Measurements from ENCODE around the gene SLC26A2.
A peak's percentile ranks its signal among the peaks of the same experiment; 100 is the strongest.
"Not testable (repeated sequence)": the region's sequence is repeated elsewhere in the genome, so short reads cannot be mapped to it uniquely, and the experiment has no call there.

SLC26A2 gene

GRCh38 chr5:149937610-149938009 is 22.9 kb upstream of the SLC26A2 start:
- DNase-seq (ENCODE audit: low spot score) = peak; percentile 89

GRCh38 chr5:149938279-149938678 is 22.3 kb upstream of the SLC26A2 start:
- DNase-seq (ENCODE audit: low spot score) = peak; percentile 98

GRCh38 chr5:149938791-149939358 is 21.7 kb upstream of the SLC26A2 start:
- DNase-seq (ENCODE audit: low spot score) = peak; percentile 98

GRCh38 chr5:149939546-149939945 is 21.0 kb upstream of the SLC26A2 start:
- DNase-seq (ENCODE audit: low spot score) = peak; percentile 89

GRCh38 chr5:149940077-149940574 is 20.4 kb upstream of the SLC26A2 start:
- peak; percentile 9 for DNase-seq (ENCODE audit: low spot score)

- peak; percentile 22 for DNase-seq (ENCODE audit: low spot score)
Observed at GRCh38 chr5:149940941-149941644, 19.5 kb upstream of the SLC26A2 start.

GRCh38 chr5:149941795-149942194 is 18.8 kb upstream of the SLC26A2 start:
- no peak for DNase-seq (ENCODE audit: low spot score)

- DNase-seq (ENCODE audit: low spot score) = no peak
Observed at GRCh38 chr5:149942199-149942598, 18.4 kb upstream of the SLC26A2 start.

- DNase-seq (ENCODE audit: low spot score) = not testable (repeated sequence)
Observed at GRCh38 chr5:149942741-149943169, 17.8 kb upstream of the SLC26A2 start.

- DNase-seq (ENCODE audit: low spot score) = not testable (repeated sequence)
Observed at GRCh38 chr5:149943177-149943949, 17.2 kb upstream of the SLC26A2 start.

GRCh38 chr5:149944666-149945065 is 15.9 kb upstream of the SLC26A2 start, which contains the start of gene PDE6A:
Gene PDE6A (minus strand): TSS chr5:149944793. CDS start chr5:149944673, 120 bp downstream.
- no peak for DNase-seq (ENCODE audit: low spot score)

- no peak for DNase-seq (ENCODE audit: low spot score)
Observed at GRCh38 chr5:149946118-149946517, 14.4 kb upstream of the SLC26A2 start.

GRCh38 chr5:149948993-149949392 is 11.6 kb upstream of the SLC26A2 start:
- DNase-seq (ENCODE audit: low spot score) = no peak

GRCh38 chr5:149951138-149951749 is 9.3 kb upstream of the SLC26A2 start:
- no peak for DNase-seq (ENCODE audit: low spot score)

- no peak for DNase-seq (ENCODE audit: low spot score)
Observed at GRCh38 chr5:149953436-149954121, 7.0 kb upstream of the SLC26A2 start.

GRCh38 chr5:149954798-149955197 is 5.8 kb upstream of the SLC26A2 start:
- DNase-seq (ENCODE audit: low spot score) = no peak

- no peak for DNase-seq (ENCODE audit: low spot score)
Observed at GRCh38 chr5:149956685-149957084, 3.9 kb upstream of the SLC26A2 start.

- peak; percentile 99 for DNase-seq (ENCODE audit: low spot score)
Observed at GRCh38 chr5:149957855-149958254, 2.7 kb upstream of the SLC26A2 start.

GRCh38 chr5:149959406-149960236 is 937 bp upstream of the SLC26A2 start:
- peak; percentile 83 for DNase-seq (ENCODE audit: low spot score)

- no peak for DNase-seq (ENCODE audit: low spot score)
Observed at GRCh38 chr5:149961186-149961685, 678 bp downstream of the SLC26A2 start.

Measured in kidney tubule cell (primary cell).